Chondrocyte (in vitro differentiated cells): ENCODE measurements around the gene NUDT4. TPM values are rescaled to one million over a fixed set of nuclear protein-coding genes. Genes with fewer than 3 reads are reported as not detected.

Experiments
- DNase-seq: peaks from one replicate; pipeline ENCODE4 v3.0.0; 2021; ENCODE audit warnings: mixed read lengths, low spot score
- H3K27ac Mint-ChIP-seq: one replicate; pipeline ENCODE4 v1.8.0; 2021; ENCODE audit warnings: mild to moderate bottlenecking, moderate library complexity, mixed read lengths; ENCODE audit not compliant: unreplicated experiment
- H3K27me3 Mint-ChIP-seq: 2 replicates; pipeline ENCODE4 v1.8.0; 2021; ENCODE audit warnings: low read depth, mixed read lengths
- H3K36me3 Mint-ChIP-seq: 2 replicates; pipeline ENCODE4 v1.8.0; 2021; ENCODE audit warnings: low read depth, mixed read lengths
- H3K4me1 Mint-ChIP-seq: 2 replicates; pipeline ENCODE4 v1.8.0; 2021; ENCODE audit warnings: low read depth, mild to moderate bottlenecking, mixed read lengths
- H3K4me3 Mint-ChIP-seq: one replicate; pipeline ENCODE4 v1.8.0; 2021; ENCODE audit warnings: mild to moderate bottlenecking, moderate library complexity, mixed read lengths; ENCODE audit not compliant: unreplicated experiment
- H3K9me3 Mint-ChIP-seq: 2 replicates; pipeline ENCODE4 v1.8.0; 2021; ENCODE audit warnings: low read depth, mixed read lengths
- total RNA-seq: library from RNA; stranded (reverse); gene quantifications from 3 replicates; pipeline ENCODE4 v1.2.1, GENCODE V29; 2021
- TF ChIP-seq, protein P1 (sequence below): fragments of 200-600 bp; sonication (generic); IDR thresholded peaks from 2 replicates; pipeline ENCODE4 v1.5.0; 2021; ENCODE audit warnings: antibody characterized with exemption, mild to moderate bottlenecking, moderate library complexity

NUDT4 gene
- total RNA-seq, 1 donor from 2014 or later = 69.0 TPM

DNA sequence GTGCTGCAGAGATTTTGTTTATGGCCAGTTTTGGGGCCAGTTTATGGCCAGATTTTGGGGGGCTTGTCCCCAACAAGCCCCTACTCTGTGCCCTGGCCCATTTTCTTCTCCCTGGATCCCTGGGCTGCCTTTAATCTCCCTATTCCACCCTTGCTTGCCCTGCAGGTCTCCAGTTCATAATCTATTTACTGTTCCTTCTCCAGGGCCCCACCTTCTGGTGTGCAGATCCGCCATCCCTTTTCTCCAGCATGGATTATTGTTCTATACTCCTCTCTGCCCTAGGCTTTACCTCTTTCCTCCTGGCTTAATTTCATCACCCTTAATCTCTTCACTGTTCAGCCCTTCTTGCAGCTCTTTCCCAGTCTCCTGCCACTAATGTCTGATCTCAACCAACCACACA, 26.0 kb upstream of the NUDT4 start:
- no peak overlapping the region for H3K27ac Mint-ChIP-seq
- TF ChIP-seq, protein P1, sequence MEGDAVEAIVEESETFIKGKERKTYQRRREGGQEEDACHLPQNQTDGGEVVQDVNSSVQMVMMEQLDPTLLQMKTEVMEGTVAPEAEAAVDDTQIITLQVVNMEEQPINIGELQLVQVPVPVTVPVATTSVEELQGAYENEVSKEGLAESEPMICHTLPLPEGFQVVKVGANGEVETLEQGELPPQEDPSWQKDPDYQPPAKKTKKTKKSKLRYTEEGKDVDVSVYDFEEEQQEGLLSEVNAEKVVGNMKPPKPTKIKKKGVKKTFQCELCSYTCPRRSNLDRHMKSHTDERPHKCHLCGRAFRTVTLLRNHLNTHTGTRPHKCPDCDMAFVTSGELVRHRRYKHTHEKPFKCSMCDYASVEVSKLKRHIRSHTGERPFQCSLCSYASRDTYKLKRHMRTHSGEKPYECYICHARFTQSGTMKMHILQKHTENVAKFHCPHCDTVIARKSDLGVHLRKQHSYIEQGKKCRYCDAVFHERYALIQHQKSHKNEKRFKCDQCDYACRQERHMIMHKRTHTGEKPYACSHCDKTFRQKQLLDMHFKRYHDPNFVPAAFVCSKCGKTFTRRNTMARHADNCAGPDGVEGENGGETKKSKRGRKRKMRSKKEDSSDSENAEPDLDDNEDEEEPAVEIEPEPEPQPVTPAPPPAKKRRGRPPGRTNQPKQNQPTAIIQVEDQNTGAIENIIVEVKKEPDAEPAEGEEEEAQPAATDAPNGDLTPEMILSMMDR = no peak

DNA sequence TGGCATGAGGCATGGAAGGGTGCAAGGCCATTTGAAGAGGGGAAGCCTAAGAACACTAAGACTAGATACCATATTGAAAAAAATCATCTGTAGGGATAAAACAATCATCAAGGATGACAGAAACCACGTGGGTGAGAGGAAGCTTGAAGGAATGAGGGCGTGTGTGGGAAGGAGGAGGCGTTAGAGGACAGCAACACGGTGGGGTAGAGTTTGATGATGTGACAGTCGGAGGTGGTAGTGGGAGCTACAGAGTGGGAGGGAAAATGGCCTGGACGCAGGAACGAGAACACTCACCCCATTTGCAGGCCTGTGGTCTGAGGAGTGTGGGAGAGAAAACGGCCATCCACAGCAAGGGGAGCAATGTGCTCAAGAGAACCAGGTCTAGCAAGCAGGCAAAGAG, 25.4 kb upstream of the NUDT4 start:
- no peaks in the 10 kb centered on the region for H3K36me3 Mint-ChIP-seq
- no peak overlapping the region for H3K27ac Mint-ChIP-seq
- TF ChIP-seq, protein P1 = no peak
- peaks cover 21% of the 10 kb centered on the region for H3K4me1 Mint-ChIP-seq
- no peak overlapping the region for H3K4me3 Mint-ChIP-seq
- no peak for DNase-seq
- H3K9me3 Mint-ChIP-seq = no peaks in the 10 kb centered on the region
- no peaks in the 10 kb centered on the region for H3K27me3 Mint-ChIP-seq

More for the DNA sequence above, 26.0 kb upstream of the NUDT4 start:
- Mint-ChIP-seq H3K4me1 (peaks cover 16% of the 10 kb centered on the region), H3K36me3 (no peaks in the 10 kb centered on the region), H3K9me3 (no peaks in the 10 kb centered on the region), H3K4me3 (no peak overlapping the region), H3K27me3 (no peaks in the 10 kb centered on the region)
- DNase-seq = no peak

DNA sequence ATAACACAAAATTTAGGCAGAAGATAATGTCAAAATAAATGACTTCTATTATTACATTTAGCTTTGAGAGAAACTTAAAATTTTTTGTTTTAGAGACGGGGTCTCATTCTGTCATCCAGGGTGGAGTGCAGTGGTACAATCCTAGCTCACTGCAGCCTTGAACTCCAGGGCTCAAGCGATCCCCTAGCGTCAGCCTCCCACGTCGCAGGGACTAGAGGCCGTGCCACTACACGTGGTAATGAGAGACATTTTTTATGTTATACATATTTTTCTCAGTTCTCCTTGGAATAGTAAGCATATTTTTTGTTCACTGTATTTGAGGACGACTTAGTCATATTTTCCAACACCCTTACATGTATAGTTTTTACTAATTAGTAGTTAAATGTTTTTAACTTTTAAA, 21.5 kb upstream of the NUDT4 start:
- Mint-ChIP-seq H3K4me3 (no peak overlapping the region), H3K27me3 (no peaks in the 10 kb centered on the region), H3K9me3 (no peaks in the 10 kb centered on the region), H3K27ac (no peak overlapping the region), H3K4me1 (peaks cover 25% of the 10 kb centered on the region), H3K36me3 (no peaks in the 10 kb centered on the region)
- TF ChIP-seq, protein P1 = no peak
- DNase-seq = no peak

DNA sequence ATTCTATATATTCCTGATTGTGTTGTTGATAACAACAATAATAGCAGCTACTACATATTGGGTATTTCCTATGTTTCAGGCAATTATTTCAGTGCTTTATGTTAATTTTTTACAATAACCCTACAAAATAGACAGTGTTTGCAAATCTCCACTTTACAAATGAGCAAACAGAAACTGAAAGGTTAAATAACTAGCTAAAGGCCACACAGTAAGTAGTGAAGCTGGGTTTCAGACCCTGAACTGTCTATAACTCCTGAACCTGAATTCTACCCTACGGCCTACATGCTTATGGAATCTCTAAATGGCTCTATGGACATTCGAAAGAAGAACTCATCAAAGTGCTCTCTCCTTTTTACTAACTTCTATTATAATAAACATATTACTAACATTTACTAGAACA, 19.7 kb upstream of the NUDT4 start:
- TF ChIP-seq, protein P1 = no peak
- H3K4me1 Mint-ChIP-seq = peaks cover 32% of the 10 kb centered on the region

DNA sequence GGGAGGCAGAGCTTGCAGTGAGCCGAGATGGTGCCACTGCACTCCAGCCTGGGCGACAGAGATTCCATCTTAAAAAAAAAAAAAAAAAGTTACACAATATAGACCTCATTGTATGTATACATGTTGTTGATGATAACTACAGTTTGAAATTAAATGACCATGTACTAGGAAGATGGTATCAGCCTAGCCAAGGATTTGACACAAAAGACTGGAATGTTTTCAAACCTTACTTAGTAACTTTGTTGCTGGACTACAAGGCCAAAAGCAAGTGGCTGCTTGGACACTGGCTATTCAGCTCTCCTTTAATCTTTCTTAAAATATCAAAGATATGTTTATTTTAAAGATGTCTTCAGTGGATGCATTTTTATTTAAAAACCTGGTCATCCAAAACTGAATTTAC, 18.9 kb upstream of the NUDT4 start:
- no peak for DNase-seq
- no peaks in the 10 kb centered on the region for H3K9me3 Mint-ChIP-seq
- TF ChIP-seq, protein P1 = no peak
- H3K27me3 Mint-ChIP-seq = no peaks in the 10 kb centered on the region
- H3K27ac Mint-ChIP-seq = no peak overlapping the region
- no peaks in the 10 kb centered on the region for H3K36me3 Mint-ChIP-seq
- H3K4me3 Mint-ChIP-seq = no peak overlapping the region
- H3K4me1 Mint-ChIP-seq = peaks cover 33% of the 10 kb centered on the region

More for the DNA sequence above, 19.7 kb upstream of the NUDT4 start:
- H3K27me3 Mint-ChIP-seq = no peaks in the 10 kb centered on the region
- no peak overlapping the region for H3K27ac Mint-ChIP-seq
- H3K4me3 Mint-ChIP-seq = no peak overlapping the region
- H3K36me3 Mint-ChIP-seq = no peaks in the 10 kb centered on the region
- no peaks in the 10 kb centered on the region for H3K9me3 Mint-ChIP-seq
- no peak for DNase-seq
